ENCODE results near the gene TNNC1. TPM values are rescaled to one million over a fixed set of nuclear protein-coding genes. Genes with fewer than 3 reads are reported as not detected.

The TNNC1 gene
- total and polyA plus RNA-seq, 12 donors = 6,035 to 18,066 (median 8,315) TPM

GRCh38 chr3:52438579-52439425, 15.0 kb downstream of the TNNC1 start:
- Histone ChIP-seq H3K36me3 (peaks cover 0 to 9% (median 0%) of the 10 kb centered on the region in 9 donors), H3K4me3 (no peak overlapping the region), H3K27ac (peak overlapping the region in 4 of 10 donors; percentile 7 to 35 (median 23)), H3K27me3 (no peaks in the 10 kb centered on the region), H3K9me3 (no peaks in the 10 kb centered on the region), H3K4me1 (peaks cover 11 to 55% (median 27%) of the 10 kb centered on the region in 9 donors)
- ATAC-seq = no peak
- TF ChIP-seq CTCF (IDR thresholded peaks at IDR 0.05) = no peak
- no peak for DNase-seq
- intact Hi-C loops (cut with DNase I) = no loop called here
- 94% methylated on average over 9 of the region's 9 CpGs for WGBS, 2 donors

- intact Hi-C loops (cut with DNase I) = no loop called here
- H3K4me1 ChIP-seq = peaks cover 18 to 63% (median 35%) of the 10 kb centered on the region in 9 donors
- H3K27ac ChIP-seq = peak overlapping the region in 2 of 10 donors; percentile 15 to 31
- no peaks in the 10 kb centered on the region for H3K9me3 ChIP-seq
- 87 to 88% methylated on average over 6 of the region's 6 CpGs for WGBS, 2 donors
- DNase-seq (no peak), ATAC-seq (no peak)
- no peak for TF ChIP-seq CTCF (IDR thresholded peaks at IDR 0.05)
- H3K36me3 ChIP-seq = peaks cover 0 to 9% (median 0%) of the 10 kb centered on the region in 9 donors
- no peak overlapping the region for H3K4me3 ChIP-seq
- no peaks in the 10 kb centered on the region for H3K27me3 ChIP-seq
Observed at GRCh38 chr3:52438104-52438376, 15.8 kb downstream of the TNNC1 start.

GRCh38 chr3:52437326-52438103, 16.3 kb downstream of the TNNC1 start:
- TF ChIP-seq CTCF (IDR thresholded peaks at IDR 0.05) = no peak
- Histone ChIP-seq H3K27me3 (no peaks in the 10 kb centered on the region), H3K4me3 (no peak overlapping the region), H3K27ac (peak overlapping the region in 7 of 10 donors; percentile 11 to 86 (median 53)), H3K36me3 (peaks cover 0 to 9% (median 0%) of the 10 kb centered on the region in 9 donors), H3K9me3 (no peaks in the 10 kb centered on the region), H3K4me1 (peaks cover 24 to 68% (median 40%) of the 10 kb centered on the region in 9 donors)
- intact Hi-C loops (cut with DNase I) = no loop called here
- WGBS, 2 donors = 88 to 91% methylated on average over 15 of the region's 15 CpGs
- DNase-seq = no peak
- peak in 2 of 8 donors; percentile 5 to 10 for ATAC-seq

GRCh38 chr3:52436500-52437149, 17.2 kb downstream of the TNNC1 start:
- peak overlapping the region in 7 of 10 donors; percentile 11 to 86 (median 53) for H3K27ac ChIP-seq
- DNase-seq (no peak), ATAC-seq (peak in 6 of 8 donors; percentile 5 to 74 (median 16))
- H3K4me1 ChIP-seq = peaks cover 32 to 77% (median 49%) of the 10 kb centered on the region in 9 donors
- H3K9me3 ChIP-seq = no peaks in the 10 kb centered on the region
- WGBS, 2 donors = 82 to 89% methylated on average over 13 of the region's 13 CpGs
- H3K27me3 ChIP-seq = no peaks in the 10 kb centered on the region
- H3K4me3 ChIP-seq = no peak overlapping the region
- H3K36me3 ChIP-seq = peaks cover 0 to 9% (median 0%) of the 10 kb centered on the region in 9 donors
- no peak for TF ChIP-seq CTCF (IDR thresholded peaks at IDR 0.05)
- intact Hi-C loops (cut with DNase I) = no loop called here

Measured in heart right ventricle (tissue), 16 donors.